Stimulated activated CD4-positive, alpha-beta T cell treated with anti-CD3 and anti-CD28 coated beads, Interleukin-2, amount 100 ng/mL, for 24 hours (primary cell): ENCODE results near the gene FBXL12.
"Not testable (repeated sequence)": the region's sequence is repeated elsewhere in the genome, so short reads cannot be mapped to it uniquely, and the experiment has no call there.

Experiments used
- DNase-seq, 2 donors: peaks; one replicate each; pipeline ENCODE4 v3.0.0-alpha.2; 2020

Gene FBXL12

GRCh38 chr19:9818734-9819595, at the start of gene FBXL12:
TSS of gene FBXL12 (minus strand) at chr19:9819079. CDS start at chr19:9818813, 266 bp downstream.
- peak; percentile 100 for DNase-seq

GRCh38 chr19:9865732-9866501, 47.0 kb upstream of the FBXL12 start:
- no peak for DNase-seq

GRCh38 chr19:9863759-9864158, 44.9 kb upstream of the FBXL12 start:
- DNase-seq, result peak in 1 of 2 donors; percentile 26

GRCh38 chr19:9862938-9863337, 44.1 kb upstream of the FBXL12 start:
- no peak for DNase-seq

GRCh38 chr19:9861503-9861902, 42.6 kb upstream of the FBXL12 start:
- DNase-seq, result no peak

GRCh38 chr19:9860407-9860806, 41.5 kb upstream of the FBXL12 start:
- no peak for DNase-seq

GRCh38 chr19:9858766-9859165, 39.9 kb upstream of the FBXL12 start:
- DNase-seq, result no peak

- DNase-seq, result no peak
Observed at GRCh38 chr19:9857920-9858746, 39.3 kb upstream of the FBXL12 start.

GRCh38 chr19:9857076-9857721, 38.3 kb upstream of the FBXL12 start:
- no peak for DNase-seq

GRCh38 chr19:9856609-9857008, 37.7 kb upstream of the FBXL12 start:
- DNase-seq, result no peak

- DNase-seq, result no peak
Observed at GRCh38 chr19:9854282-9854846, 35.5 kb upstream of the FBXL12 start.

GRCh38 chr19:9850235-9850959, 31.5 kb upstream of the FBXL12 start:
- no peak for DNase-seq

- DNase-seq, result no peak
Observed at GRCh38 chr19:9849791-9850190, 30.9 kb upstream of the FBXL12 start.

- DNase-seq, result no peak
Observed at GRCh38 chr19:9848762-9849161, 29.9 kb upstream of the FBXL12 start.

- DNase-seq, result peak; percentile 28 to 42
Observed at GRCh38 chr19:9848060-9848459, 29.2 kb upstream of the FBXL12 start.

GRCh38 chr19:9847087-9847671, 28.3 kb upstream of the FBXL12 start:
- peak; percentile 52 to 59 for DNase-seq

GRCh38 chr19:9843626-9844273, 24.9 kb upstream of the FBXL12 start:
- DNase-seq, result not testable (repeated sequence)

GRCh38 chr19:9842834-9843625, 24.2 kb upstream of the FBXL12 start:
- DNase-seq, result no peak

GRCh38 chr19:9839415-9839814, 20.5 kb upstream of the FBXL12 start:
- DNase-seq, result no peak

- no peak for DNase-seq
Observed at GRCh38 chr19:9838324-9838723, 19.4 kb upstream of the FBXL12 start.
